ENCODE data around the gene SLITRK1.

Gene SLITRK1

GRCh38 chr13:83879431-83880171 lies 2.7 kb downstream of the SLITRK1 start:
- no peak for TF ChIP-seq CTCF (IDR thresholded peaks at IDR 0.05)

- no peak for TF ChIP-seq CTCF (IDR thresholded peaks at IDR 0.05)
Measured at GRCh38 chr13:83878691-83879430, 3.4 kb downstream of the SLITRK1 start.

- no peak for TF ChIP-seq CTCF (IDR thresholded peaks at IDR 0.05)
Measured at GRCh38 chr13:83877651-83878355, 4.5 kb downstream of the SLITRK1 start.

- no peak for TF ChIP-seq CTCF (IDR thresholded peaks at IDR 0.05)
Measured at GRCh38 chr13:83876546-83876945, 5.7 kb downstream of the SLITRK1 start.

- no peak for TF ChIP-seq CTCF (IDR thresholded peaks at IDR 0.05)
Measured at GRCh38 chr13:83867708-83868107, 14.6 kb downstream of the SLITRK1 start.

GRCh38 chr13:83865161-83866137 lies 16.8 kb downstream of the SLITRK1 start:
- no peak for TF ChIP-seq CTCF (IDR thresholded peaks at IDR 0.05)

GRCh38 chr13:83853771-83854170 lies 28.5 kb downstream of the SLITRK1 start:
- TF ChIP-seq CTCF (IDR thresholded peaks at IDR 0.05), result no peak
